Activated CD8-positive, alpha-beta memory T cell treated with anti-CD3 and anti-CD28 coated beads for 24 hours (primary cell): ENCODE measurements around the gene NEK11.
"Not testable (repeated sequence)": the region's sequence is repeated elsewhere in the genome, so short reads cannot be mapped to it uniquely, and the experiment has no call there.

Experiments
- DNase-seq: peaks from one replicate; pipeline ENCODE4 v3.0.0-alpha.2; 2020

The NEK11 gene

GRCh38 chr3:131306242-131306641, 279.6 kb downstream of the NEK11 start:
- DNase-seq: no peak

- no peak for DNase-seq
These were observed 287.6 kb downstream of the NEK11 start for GRCh38 chr3:131314318-131314717.

- no peak for DNase-seq
These were observed 288.5 kb downstream of the NEK11 start for GRCh38 chr3:131315162-131315561.

GRCh38 chr3:131317667-131318066, 291.0 kb downstream of the NEK11 start:
- DNase-seq: no peak

GRCh38 chr3:131323014-131323413, 296.3 kb downstream of the NEK11 start:
- no peak for DNase-seq

- no peak for DNase-seq
These were observed 297.1 kb downstream of the NEK11 start for GRCh38 chr3:131323792-131324191.

- no peak for DNase-seq
These were observed 298.2 kb downstream of the NEK11 start for GRCh38 chr3:131324923-131325322.

GRCh38 chr3:131326307-131326706, 299.6 kb downstream of the NEK11 start:
- no peak for DNase-seq

- DNase-seq: no peak
These were observed 302.0 kb downstream of the NEK11 start for GRCh38 chr3:131328721-131329120.

GRCh38 chr3:131329774-131330173, 303.1 kb downstream of the NEK11 start:
- no peak for DNase-seq

GRCh38 chr3:131331456-131332085, 304.9 kb downstream of the NEK11 start:
- DNase-seq: not testable (repeated sequence)

- no peak for DNase-seq
These were observed 312.4 kb downstream of the NEK11 start for GRCh38 chr3:131338948-131339640.

GRCh38 chr3:131341761-131342160, 315.1 kb downstream of the NEK11 start:
- no peak for DNase-seq

GRCh38 chr3:131348911-131349310, 322.2 kb downstream of the NEK11 start:
- DNase-seq: no peak

GRCh38 chr3:131349454-131349853, 322.8 kb downstream of the NEK11 start:
- no peak for DNase-seq

- DNase-seq: no peak
These were observed 323.3 kb downstream of the NEK11 start for GRCh38 chr3:131349946-131350347.

- DNase-seq: no peak
These were observed 323.8 kb downstream of the NEK11 start for GRCh38 chr3:131350506-131350905.

GRCh38 chr3:131353016-131353877, 326.6 kb downstream of the NEK11 start:
- DNase-seq: no peak

GRCh38 chr3:131353986-131354385, 327.3 kb downstream of the NEK11 start:
- no peak for DNase-seq

- DNase-seq: no peak
These were observed 329.4 kb downstream of the NEK11 start for GRCh38 chr3:131356006-131356595.

GRCh38 chr3:131357275-131357674, 330.6 kb downstream of the NEK11 start:
- DNase-seq: no peak

- DNase-seq: no peak
These were observed 333.6 kb downstream of the NEK11 start for GRCh38 chr3:131360191-131360755.

GRCh38 chr3:131361066-131361463, 334.4 kb downstream of the NEK11 start:
- not testable (repeated sequence) for DNase-seq
